GM12878 (cell line): ENCODE data around the gene CLDN12. TPM values are rescaled to one million over a fixed set of nuclear protein-coding genes. Genes with fewer than 3 reads are reported as not detected.

Experiments used
- ATAC-seq: fragments of 200-7000 bp; cut with Tn5 transposase; 3 replicates; pipeline ENCODE4 v1.9.1; 2020; ENCODE audit warnings: mild to moderate bottlenecking, moderate library complexity
- BruUV-seq: library from RNA; stranded (reverse); fragments of 400-500 nt; replicated peaks from 2 replicates; lab custom pipeline; 2021; lab: Mats Ljungman, UMichigan
- CTCF ChIA-PET: fragments of 300-600 bp; sonication (Branson Sonifier 250); formaldehyde crosslinking; extraction: SDS; loops from one replicate; lab custom pipeline; 2021; ENCODE audit warnings: inconsistent platforms; lab: Yijun Ruan, JAX
- POLR2A ChIA-PET: fragments of 350-600 bp; formaldehyde crosslinking; extraction: SDS; loops from one replicate; lab custom pipeline; 2021; ENCODE audit warnings: inconsistent platforms; lab: Charles Lee
- RAD21 ChIA-PET: fragments of 300-600 bp; sonication (Branson Sonifier 250); formaldehyde crosslinking; loops from one replicate; lab custom pipeline; 2023; ENCODE audit warnings: antibody characterized with exemption; ENCODE audit not compliant: unreplicated experiment; lab: Charles Lee
- SMC1A ChIA-PET: fragments of 300-600 bp; sonication (Branson Sonifier 250); formaldehyde crosslinking; loops from one replicate; lab custom pipeline; 2023; ENCODE audit not compliant: unreplicated experiment, uncharacterized antibody; lab: Charles Lee
- DNase-seq: peaks from one replicate; pipeline ENCODE4 v3.0.0-alpha.2; 2011; ENCODE audit warnings: low read depth, low spot score
- FAIRE-seq: peaks from 3 replicates; lab custom pipeline; 2011; peaks lifted over from hg19 to GRCh38; lab: Jason Lieb, UNC
- H2AFZ ChIP-seq: 2 replicates; pipeline ENCODE4 v1.6.0; 2011; ENCODE audit warnings: low read depth, low read length, control low read depth; ENCODE audit not compliant: control insufficient read depth
- H3K27ac ChIP-seq: 2 replicates; pipeline ENCODE4 v1.5.1; 2011; ENCODE audit warnings: control low read depth; ENCODE audit not compliant: control insufficient read depth, insufficient read depth
- H3K27me3 ChIP-seq, 2 experiments: replicated peaks in 1 of 2; 2 replicates each; pipeline versions ENCODE4 v1.6.0 to v1.6.1; 2011; ENCODE audit warnings: low read length in 1 of 2; ENCODE audit not compliant: control insufficient read depth in 2 of 2, insufficient read depth in 2 of 2
- H3K36me3 ChIP-seq, 2 experiments: 2 replicates each; pipeline ENCODE4 v1.5.1; 2011; ENCODE audit warnings: low read length in 1 of 2; ENCODE audit not compliant: control insufficient read depth in 2 of 2, insufficient read depth in 2 of 2
- H3K4me1 ChIP-seq: 2 replicates; pipeline ENCODE4 v1.6.1; 2011; ENCODE audit warnings: mild to moderate bottlenecking, low read length, moderate library complexity, mixed read lengths; ENCODE audit not compliant: control insufficient read depth, insufficient read depth
- H3K4me2 ChIP-seq: 2 replicates; pipeline ENCODE4 v1.6.0; 2011; ENCODE audit warnings: control low read depth; ENCODE audit not compliant: control insufficient read depth, insufficient read depth
- H3K4me3 ChIP-seq: fragments of 200-600 bp; sonication (generic); 2 replicates; pipeline ENCODE4 v1.5.1; 2016
- H3K79me2 ChIP-seq: 2 replicates; pipeline ENCODE4 v1.6.0; 2011; ENCODE audit warnings: low read length; ENCODE audit not compliant: control insufficient read depth, insufficient read depth
- H3K9ac ChIP-seq: 2 replicates; pipeline ENCODE4 v1.8.0; 2011; ENCODE audit warnings: low read length, control low read depth, mixed read lengths; ENCODE audit not compliant: control insufficient read depth, insufficient read depth
- H3K9me3 ChIP-seq: replicated peaks from 3 replicates; pipeline ENCODE4 v1.5.1; 2011; ENCODE audit warnings: mild to moderate bottlenecking, low read length; ENCODE audit not compliant: control insufficient read depth, insufficient read depth
- H4K20me1 ChIP-seq: 2 replicates; pipeline ENCODE4 v1.6.0; 2011; ENCODE audit not compliant: control insufficient read depth, insufficient read depth
- SP1 ChIP-seq: IDR thresholded peaks from one replicate; pipeline ENCODE4 v1.6.1; 2011; ENCODE audit warnings: low read depth, low read length
- ZNF207 ChIP-seq: fragments of 450-650 bp; IDR thresholded peaks from 2 replicates; pipeline ENCODE4 v1.6.1; 2014; ENCODE audit warnings: antibody characterized with exemption, mild to moderate bottlenecking, borderline replicate concordance
- ZNF622 ChIP-seq: fragments of 450-650 bp; IDR thresholded peaks from 2 replicates; pipeline ENCODE4 v1.6.1; 2017; ENCODE audit warnings: mild to moderate bottlenecking, inconsistent platforms
- WGBS: methylation state at CpG from one replicate; pipeline ENCODE4 v1.1.6; 2016; ENCODE audit warnings: low lambda C conversion rate; ENCODE audit not compliant: insufficient replicate concordance, insufficient coverage; ENCODE audit errors: missing lambda C conversion rate; 5-methylcytosine and 5-hydroxymethylcytosine counted together
- in situ Hi-C: fragments of 300-500 bp; cut with MboI; formaldehyde crosslinking; loops from 9 replicates; pipeline ENCODE4 v1.14.3; 2018; ENCODE audit warnings: mixed read lengths
- intact Hi-C: fragments of 100-400 bp; cut with micrococcal nuclease; formaldehyde crosslinking; loops from one replicate; pipeline ENCODE4 v1.14.2; 2022; ENCODE audit not compliant: unreplicated experiment
- polyA plus RNA-seq, 11 experiments: library from polyadenylated mRNA; depleted of rRNA in 4 of 11; unstranded in 6 of 11; stranded (reverse) in 5 of 11; fragments of >200 nt; fragmentation: Nextera tagmentation in 4 of 11; fragmentation: Illumina TruSeq in 1 of 11; extraction: Ambion mirVana in 4 of 11; extraction: Trizol in 1 of 11; gene quantifications; 1 replicate in 1 of 11; 2 replicates in 10 of 11; pipeline versions ENCODE4 v1.2.1 to v1.2.3, GENCODE V29; 2011 to 2016; ENCODE audit warnings: inconsistent platforms in 2 of 11, missing spikeins in 2 of 11, low read depth in 1 of 11
- total RNA-seq, 4 experiments: library from RNA; depleted of rRNA in 3 of 4; stranded (reverse); fragments of >200 nt in 3 of 4; fragmentation: Illumina TruSeq in 1 of 4; extraction: Trizol in 1 of 4; gene quantifications; 2 replicates each; pipeline versions ENCODE4 v1.2.1 to v1.2.3, GENCODE V29; 2013 to 2021
- TF ChIP-seq, protein P1 (sequence below): fragments of 450-650 bp; conservative IDR thresholded peaks from 2 replicates; pipeline ENCODE4 v1.6.1; 2017; ENCODE audit warnings: mild to moderate bottlenecking, moderate library complexity
- TF ChIP-seq, protein P2 (sequence below): IDR thresholded peaks from 2 replicates; pipeline ENCODE4 v1.6.1; 2012; ENCODE audit warnings: mild to moderate bottlenecking, low read depth, low read length

Gene CLDN12
- total and polyA plus RNA-seq, 10 of the 15 experiments (the other 5 are each of a cell fraction or from before 2014, with no cell fraction given) = 3.1 to 41.1 (median 6.8) TPM

DNA sequence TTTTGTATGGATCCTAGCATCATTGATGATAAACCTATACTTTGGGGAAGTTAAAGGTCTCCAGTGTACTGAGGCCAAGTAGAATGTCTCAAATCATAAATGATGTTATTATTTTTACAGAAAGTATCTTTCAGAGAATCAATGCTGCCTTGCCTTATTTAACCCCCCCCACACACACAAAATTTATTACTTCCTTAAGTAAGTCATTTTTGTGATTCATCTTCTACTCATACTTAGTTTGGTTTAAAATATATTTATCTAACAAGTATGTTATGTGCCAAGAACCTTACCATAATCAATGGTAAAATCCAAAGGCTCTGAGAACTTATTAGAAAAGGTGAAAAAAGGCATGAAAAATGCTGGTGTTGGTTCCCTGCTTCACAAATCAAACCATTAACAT lies 18.8 kb upstream of the CLDN12 start:
- H3K27ac ChIP-seq = no peak overlapping the region
- peaks cover 0 to 8% of the 10 kb centered on the region in 2 experiments; a peak in 3 of 4 replicates for H3K36me3 ChIP-seq
- intact Hi-C loops (no loop called here), in situ Hi-C loops (no loop called here)
- H3K9ac ChIP-seq = no peak overlapping the region
- DNase-seq (no peak), FAIRE-seq (no peak), ATAC-seq (no peak)
- H3K4me1 ChIP-seq = no peaks in the 10 kb centered on the region
- no peak overlapping the region for H2AFZ ChIP-seq
- ChIA-PET RAD21 (no interaction called here), POLR2A (no interaction called here), CTCF (interaction anchor here (0.6 to 1.1 kb wide), 2 partner anchors 71 to 1198 kb away, joined by 3 read pairs; no protein-coding TSS in a partner anchor), SMC1A (no interaction called here)
- no peaks in the 10 kb centered on the region for H3K27me3 ChIP-seq
- H3K79me2 ChIP-seq = no peaks in the 10 kb centered on the region
- H3K9me3 ChIP-seq = no peaks in the 10 kb centered on the region; the same call in 2 of the 3 replicates
- H3K4me2 ChIP-seq = no peak overlapping the region
- TF ChIP-seq ZNF207 = no peak
- TF ChIP-seq, protein P1, sequence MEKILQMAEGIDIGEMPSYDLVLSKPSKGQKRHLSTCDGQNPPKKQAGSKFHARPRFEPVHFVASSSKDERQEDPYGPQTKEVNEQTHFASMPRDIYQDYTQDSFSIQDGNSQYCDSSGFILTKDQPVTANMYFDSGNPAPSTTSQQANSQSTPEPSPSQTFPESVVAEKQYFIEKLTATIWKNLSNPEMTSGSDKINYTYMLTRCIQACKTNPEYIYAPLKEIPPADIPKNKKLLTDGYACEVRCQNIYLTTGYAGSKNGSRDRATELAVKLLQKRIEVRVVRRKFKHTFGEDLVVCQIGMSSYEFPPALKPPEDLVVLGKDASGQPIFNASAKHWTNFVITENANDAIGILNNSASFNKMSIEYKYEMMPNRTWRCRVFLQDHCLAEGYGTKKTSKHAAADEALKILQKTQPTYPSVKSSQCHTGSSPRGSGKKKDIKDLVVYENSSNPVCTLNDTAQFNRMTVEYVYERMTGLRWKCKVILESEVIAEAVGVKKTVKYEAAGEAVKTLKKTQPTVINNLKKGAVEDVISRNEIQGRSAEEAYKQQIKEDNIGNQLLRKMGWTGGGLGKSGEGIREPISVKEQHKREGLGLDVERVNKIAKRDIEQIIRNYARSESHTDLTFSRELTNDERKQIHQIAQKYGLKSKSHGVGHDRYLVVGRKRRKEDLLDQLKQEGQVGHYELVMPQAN = no peak
- BruUV-seq = no TSS peak
- no peak overlapping the region for H3K4me3 ChIP-seq
- no peaks in the 10 kb centered on the region for H4K20me1 ChIP-seq

DNA sequence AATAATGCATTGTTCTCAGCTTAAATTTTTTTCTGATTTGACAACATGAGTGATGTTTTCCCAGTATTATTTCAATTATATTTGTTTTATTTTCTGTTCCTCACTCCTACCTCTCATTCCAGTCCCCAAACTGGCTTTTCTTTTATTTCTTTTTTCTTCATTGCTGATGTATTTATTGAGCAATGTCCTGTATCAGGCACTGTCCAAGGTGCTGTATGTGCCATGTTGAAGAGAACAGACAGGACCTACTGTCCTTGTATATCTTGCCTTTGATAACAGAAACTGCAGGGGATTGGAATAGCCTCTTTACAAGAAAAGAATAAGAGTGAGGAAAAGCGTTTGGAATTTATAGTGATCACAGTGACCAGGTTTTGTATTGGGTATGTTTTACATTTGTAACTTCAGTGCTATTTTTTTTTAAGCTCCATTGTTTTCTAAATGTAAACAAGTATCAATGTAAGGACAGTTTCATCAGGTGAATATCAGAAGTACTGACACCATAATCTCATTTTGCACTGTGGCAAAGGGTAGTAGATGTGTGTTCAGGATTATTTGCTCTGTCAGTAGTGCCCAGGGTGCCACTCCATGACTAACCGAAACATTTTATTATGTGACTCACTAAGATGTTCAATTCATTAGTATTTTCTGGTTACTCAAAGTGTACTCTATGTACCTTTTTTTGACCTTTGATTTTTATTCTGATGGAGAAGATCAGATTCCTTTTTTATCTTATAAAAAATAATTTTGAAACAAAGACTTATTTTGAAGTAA lies 15.6 kb upstream of the CLDN12 start:
- Histone ChIP-seq H3K27ac (no peak overlapping the region), H3K4me3 (no peak overlapping the region), H3K36me3 (peaks cover 0 to 8% of the 10 kb centered on the region in 2 experiments; a peak in 2 of 4 replicates), H3K4me2 (no peak overlapping the region), H3K9me3 (no peaks in the 10 kb centered on the region), H2AFZ (no peak overlapping the region), H3K27me3 (no peaks in the 10 kb centered on the region), H3K4me1 (no peaks in the 10 kb centered on the region), H4K20me1 (no peaks in the 10 kb centered on the region), H3K79me2 (no peaks in the 10 kb centered on the region), H3K9ac (no peak overlapping the region)
- no peak for DNase-seq
- ChIA-PET SMC1A (no interaction called here), POLR2A (no interaction called here), RAD21 (no interaction called here), CTCF (interaction anchor here (0.7 to 1.5 kb wide), 2 partner anchors 40 to 127 kb away, joined by 3 read pairs; no protein-coding TSS in a partner anchor)
- no peak for ATAC-seq
- in situ Hi-C loops (no loop called here), intact Hi-C loops (no loop called here)
- TF ChIP-seq SP1 = no peak
- TF ChIP-seq ZNF622 = no peak
- TF ChIP-seq, protein P2, sequence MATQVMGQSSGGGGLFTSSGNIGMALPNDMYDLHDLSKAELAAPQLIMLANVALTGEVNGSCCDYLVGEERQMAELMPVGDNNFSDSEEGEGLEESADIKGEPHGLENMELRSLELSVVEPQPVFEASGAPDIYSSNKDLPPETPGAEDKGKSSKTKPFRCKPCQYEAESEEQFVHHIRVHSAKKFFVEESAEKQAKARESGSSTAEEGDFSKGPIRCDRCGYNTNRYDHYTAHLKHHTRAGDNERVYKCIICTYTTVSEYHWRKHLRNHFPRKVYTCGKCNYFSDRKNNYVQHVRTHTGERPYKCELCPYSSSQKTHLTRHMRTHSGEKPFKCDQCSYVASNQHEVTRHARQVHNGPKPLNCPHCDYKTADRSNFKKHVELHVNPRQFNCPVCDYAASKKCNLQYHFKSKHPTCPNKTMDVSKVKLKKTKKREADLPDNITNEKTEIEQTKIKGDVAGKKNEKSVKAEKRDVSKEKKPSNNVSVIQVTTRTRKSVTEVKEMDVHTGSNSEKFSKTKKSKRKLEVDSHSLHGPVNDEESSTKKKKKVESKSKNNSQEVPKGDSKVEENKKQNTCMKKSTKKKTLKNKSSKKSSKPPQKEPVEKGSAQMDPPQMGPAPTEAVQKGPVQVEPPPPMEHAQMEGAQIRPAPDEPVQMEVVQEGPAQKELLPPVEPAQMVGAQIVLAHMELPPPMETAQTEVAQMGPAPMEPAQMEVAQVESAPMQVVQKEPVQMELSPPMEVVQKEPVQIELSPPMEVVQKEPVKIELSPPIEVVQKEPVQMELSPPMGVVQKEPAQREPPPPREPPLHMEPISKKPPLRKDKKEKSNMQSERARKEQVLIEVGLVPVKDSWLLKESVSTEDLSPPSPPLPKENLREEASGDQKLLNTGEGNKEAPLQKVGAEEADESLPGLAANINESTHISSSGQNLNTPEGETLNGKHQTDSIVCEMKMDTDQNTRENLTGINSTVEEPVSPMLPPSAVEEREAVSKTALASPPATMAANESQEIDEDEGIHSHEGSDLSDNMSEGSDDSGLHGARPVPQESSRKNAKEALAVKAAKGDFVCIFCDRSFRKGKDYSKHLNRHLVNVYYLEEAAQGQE = peak; percentile 68
- BruUV-seq = no TSS peak
- no peak for FAIRE-seq
- WGBS = 93% methylated on average over 2 of the region's 2 CpGs
